GM21737 (cell line): Measurements from ENCODE around the gene CCDC78.
"Not testable (repeated sequence)": the region's sequence is repeated elsewhere in the genome, so short reads cannot be mapped to it uniquely, and the experiment has no call there.

ENCODE experiments used
- ATAC-seq: cut with Tn5 transposase; IDR thresholded peaks from one replicate; pipeline ENCODE4 v1.9.1; 2021; ENCODE audit warnings: mild to moderate bottlenecking, moderate library complexity; ENCODE audit not compliant: unreplicated experiment

The CCDC78 gene

DNA sequence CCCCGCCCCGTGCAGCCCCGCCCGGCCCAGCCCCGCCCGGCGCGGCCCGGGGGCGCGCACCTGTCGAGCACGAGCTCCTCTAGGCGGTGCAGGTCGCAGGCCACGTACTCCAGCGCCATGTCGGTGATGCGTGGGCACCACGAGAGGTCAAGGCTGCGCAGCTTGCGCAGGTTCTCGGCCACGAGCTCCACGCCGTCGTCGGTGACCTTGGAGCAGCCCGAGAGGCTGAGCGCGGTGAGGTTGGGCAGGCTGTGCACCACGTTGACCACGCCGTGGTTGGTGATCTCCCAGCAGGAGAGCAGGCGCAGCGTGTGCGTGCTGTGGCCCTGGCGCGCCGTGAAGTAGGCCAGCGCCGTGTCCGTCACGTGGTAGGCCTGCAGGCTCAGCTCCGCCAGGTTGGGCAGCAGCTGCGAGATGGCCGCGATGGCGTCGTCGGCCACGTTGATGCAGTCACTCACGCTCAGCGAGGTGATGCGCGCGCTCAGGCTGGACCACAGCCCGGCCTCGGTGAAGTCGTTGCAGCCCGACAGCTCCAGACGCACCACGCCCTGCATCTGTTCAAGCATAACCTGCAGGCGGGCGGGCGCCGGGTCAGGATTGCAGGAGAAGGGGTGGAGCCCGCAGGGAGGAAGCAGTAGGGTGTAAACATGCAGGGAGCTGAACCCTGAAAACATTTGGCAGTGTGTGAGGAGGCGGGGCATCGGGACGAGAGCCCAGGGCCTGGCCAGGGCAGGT, 30.7 kb downstream of the CCDC78 start:
- ATAC-seq = no peak

DNA sequence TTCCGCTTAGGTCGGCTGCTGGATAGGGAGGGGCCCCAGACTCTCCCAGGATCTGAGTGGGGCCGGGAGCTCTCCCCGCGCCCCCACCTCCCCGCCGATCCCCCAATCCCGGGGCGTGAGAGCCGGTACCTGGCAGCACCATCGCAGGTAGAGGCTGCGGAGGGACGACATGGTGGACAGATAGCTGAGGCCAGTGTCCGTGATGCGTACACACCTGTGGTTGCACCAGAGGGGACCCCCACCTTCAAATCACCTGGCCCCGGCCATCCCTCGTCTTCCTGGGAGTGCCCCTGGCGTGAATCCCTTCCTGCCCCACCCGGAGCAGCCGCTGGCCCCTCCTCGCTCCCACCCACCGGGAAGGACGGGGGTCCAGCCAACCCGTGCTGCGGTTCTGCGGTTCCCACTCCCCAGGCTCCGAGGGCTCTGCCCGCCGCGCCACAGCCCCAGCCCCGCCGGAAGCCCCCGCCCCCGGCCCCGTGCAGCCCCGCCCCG, 31.3 kb downstream of the CCDC78 start:
- ATAC-seq = no peak

DNA sequence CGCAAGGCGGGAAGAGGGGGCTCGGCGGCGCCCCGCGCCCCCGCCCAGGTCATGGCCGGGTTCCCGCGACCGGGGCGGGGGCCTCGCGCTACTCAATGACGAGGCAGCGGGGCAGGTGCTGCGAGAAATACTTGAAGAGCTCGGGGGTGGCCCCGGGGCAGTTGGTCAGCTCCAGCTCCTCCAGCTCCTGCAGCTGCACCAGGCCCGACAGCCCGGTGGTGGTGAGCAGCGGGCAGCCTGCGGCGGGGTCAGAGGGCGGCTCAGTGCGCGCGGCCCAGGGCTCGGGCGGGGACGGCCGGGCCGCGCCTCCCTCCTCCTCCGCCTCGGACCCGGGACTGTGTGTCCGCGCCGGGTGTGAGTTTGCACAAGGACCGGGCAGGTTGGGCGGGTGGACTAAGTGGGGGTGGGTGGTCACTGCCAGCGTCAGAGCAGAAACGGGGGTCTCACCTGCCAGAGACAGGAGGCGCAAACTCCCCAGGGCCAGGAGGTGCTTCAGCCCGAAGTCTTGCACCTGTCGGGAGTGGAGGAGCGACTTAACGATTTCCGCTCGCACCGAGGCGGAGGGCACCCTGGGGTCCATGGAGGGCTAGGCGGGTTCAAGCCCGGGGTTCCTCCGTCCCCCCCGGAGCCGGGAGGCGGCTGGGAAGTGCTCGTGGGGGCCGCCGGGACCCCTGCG, 31.9 kb downstream of the CCDC78 start:
- no peak for ATAC-seq

DNA sequence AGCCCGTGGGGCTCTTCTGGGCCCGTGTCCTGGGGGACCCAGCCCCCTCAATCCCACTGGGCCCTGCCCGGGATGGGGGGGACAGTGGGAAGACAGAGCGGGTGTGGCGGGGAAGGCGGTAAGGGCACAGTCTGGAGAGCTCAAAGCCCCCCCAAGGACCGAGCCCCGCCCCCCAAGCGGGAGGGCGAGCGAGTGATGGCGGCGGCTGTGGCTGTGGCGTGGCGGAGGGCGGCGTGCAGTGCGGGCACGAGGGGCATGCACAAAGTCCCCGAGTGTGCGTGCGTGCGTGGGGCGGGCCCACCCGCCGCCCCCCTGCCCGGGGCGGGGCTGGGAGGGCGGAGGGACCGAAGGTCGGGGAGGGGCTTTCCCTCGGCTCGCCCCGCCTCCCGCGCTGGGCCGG, 32.5 kb downstream of the CCDC78 start:
- no peak for ATAC-seq

DNA sequence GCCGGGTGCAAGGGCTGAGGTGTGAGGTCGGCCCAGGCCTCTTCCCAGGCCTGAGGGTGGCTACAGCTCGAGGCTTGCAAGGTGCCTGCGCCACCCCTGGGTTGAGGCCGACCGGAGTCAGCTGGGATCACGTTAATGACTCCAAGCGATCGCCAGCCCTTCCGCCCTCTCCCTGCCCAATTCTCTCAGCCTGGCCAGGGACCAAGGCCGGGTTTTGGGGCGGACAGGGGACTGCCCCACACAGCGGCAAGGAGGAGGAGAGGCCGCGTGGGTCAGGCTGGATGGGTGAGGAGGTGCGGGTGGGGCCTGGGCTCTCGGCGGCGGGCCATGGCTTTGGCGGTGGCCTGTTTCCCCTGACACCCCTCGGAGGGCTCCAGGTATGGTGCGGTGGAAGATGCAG, 32.9 kb downstream of the CCDC78 start:
- no peak for ATAC-seq

DNA sequence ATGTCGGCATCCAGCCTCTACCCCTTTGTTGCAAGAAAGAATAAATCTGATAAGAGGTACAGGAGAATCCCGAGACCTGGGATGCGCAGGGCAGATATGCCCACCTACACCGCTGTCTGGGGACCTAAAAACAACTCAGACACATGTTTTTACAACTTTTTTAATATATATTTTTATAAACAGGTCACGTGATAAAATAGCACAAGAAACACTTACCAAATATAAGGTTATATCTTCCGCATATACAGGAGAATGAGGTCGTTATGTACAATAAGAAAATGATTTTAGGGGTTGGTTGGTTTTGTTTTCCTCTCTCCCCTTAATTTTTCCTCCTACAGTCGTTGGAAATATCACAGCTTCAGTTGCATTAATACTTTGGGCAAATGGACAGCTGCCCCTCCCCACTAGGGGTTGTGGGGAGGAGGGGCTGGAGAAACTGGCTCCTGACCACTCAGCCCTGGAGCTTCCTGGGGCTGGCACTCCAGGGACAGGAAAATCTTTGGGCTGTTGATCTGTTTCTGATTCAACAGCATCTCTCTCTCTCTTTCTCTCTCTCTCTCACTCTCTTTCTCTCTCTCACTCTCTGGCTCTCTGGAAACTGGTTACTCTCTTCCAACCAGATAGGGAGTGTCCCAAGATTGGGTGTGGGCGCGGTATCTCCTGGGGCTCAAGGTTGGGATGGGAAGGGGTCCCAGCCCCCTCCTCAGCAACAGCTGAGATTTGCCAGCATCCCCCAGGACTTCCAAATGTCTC, 33.7 kb downstream of the CCDC78 start:
- no peak for ATAC-seq

DNA sequence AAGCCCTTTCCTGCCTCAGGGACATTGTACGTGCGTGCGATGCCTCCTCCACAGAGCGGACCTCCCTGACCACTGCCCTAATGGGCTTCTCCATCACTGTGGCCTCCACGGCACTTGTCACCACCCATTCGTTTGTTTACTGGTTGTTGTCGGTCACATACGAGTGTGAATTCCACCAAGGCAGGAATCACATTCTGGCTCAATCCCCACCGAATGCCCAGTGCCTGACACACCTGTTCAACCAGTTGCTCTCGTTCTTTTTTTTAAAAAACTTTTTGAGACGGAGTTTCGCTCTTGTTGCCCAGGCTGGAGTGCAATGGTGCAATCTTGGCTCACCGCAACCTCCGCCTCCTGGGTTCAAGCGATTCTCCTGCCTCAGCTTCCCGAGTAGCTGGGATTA, 35.0 kb downstream of the CCDC78 start:
- not testable (repeated sequence) for ATAC-seq

DNA sequence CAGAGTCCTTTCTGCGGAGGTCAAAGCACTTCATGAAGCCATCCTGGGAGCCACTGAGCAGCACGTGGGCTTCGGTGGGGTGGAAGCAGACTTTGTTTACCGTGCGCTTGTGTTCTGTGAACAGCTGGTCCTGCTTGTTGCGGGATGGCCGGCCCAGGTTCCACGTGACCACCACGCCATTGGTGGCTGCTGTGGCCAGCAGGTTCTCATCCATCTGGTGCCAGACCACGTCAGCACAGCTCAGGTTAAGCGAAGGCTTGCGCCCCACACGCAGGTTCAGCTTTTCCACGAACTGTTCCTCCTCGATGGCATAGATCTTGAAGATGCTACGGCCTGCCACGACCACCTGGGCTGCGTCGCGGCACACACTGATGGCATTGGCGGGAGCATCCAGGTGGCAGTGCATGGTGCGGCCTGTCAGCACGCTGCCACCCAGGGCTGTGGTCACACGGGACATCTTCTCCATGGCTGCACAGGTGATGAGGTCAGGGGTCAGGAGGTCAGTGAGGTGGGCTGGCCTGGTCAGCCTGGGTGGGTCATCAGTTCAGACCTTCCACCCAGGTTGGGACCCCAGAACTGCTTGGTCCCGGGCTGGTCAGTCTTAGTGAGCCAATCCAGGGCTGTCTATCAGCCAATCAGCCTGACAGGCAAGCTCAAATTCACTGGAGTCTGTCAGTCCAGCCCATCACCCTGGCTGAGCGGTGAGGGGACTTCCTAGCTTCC, 36.9 kb downstream of the CCDC78 start:
- ATAC-seq = no peak

DNA sequence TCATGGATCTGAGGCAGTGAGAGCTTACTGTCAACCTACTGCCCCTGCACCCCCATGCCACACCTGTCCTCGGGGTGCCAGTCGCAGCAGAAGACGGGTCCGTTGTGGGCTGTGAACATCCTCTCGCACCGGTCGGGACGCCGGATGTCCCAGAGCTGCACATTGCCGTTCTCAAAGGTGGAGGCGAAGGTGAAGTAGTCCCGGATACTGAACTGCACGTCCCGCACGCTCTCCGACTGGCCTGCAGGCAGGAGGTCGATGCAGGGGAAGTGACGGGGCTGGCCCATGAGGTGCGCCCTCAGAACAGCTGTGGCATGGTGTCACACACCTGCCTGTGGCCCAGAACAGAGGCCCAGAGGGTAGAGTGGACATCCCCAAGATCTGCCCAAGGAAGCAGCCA, 38.7 kb downstream of the CCDC78 start:
- no peak for ATAC-seq

DNA sequence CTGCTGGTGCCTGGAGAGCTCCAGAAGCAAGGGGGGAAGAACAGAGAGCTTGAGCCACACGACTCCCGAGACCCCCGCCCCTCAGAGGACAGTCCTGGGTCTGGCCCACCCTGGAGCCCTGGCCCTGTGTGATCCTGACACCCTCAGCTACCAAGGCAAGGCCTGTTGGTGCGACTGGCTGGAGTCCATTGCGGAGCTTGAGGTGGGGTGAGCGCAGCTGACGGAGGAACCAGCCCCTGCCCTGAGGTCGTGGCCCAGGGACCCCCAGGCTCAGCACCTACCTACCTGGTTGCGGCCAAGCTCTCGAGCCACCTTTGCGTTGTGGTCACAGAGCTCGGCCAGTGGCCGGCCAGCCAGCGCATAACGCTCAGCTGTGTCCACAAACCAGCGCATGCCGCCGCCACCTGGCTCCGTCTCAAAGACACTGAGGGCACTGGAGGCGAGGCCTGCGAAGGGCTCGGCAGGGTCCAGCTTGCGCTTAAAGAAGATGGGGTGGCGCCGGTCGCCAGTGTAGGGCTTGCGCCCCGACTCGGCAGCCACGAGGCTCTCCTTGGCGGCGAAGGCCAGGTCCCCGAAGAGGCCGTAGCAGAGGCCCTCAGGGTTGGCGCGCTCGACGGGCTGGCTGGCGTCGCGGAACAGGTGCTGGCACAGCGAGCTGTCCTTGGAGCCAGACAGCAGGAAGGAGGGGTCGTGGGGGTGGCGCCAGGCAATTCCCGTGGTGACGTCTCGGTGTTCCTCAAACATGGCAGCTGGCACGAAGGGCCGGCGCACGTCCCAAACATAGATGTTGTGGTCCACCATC, 39.6 kb downstream of the CCDC78 start:
- ATAC-seq = no peak

DNA sequence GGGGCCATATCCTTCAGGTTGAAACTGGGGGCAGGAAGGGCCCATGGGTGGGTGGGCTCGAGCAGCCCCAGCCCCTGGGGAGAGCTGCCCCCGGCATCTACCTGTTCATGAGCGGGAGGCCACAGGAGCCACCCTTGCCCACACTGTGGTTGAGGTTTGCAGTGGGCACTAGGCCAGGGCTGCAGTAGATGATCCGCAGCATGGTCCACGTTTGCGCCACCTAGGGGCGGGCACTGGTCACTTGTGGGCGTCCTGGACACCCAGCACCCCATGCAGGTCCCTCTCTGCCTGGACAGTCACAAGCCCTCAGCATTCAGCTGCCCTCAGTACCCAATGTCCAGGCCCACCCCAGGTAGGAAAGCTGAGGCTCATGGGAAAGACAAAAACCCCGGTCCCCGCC, 40.3 kb downstream of the CCDC78 start:
- no peak for ATAC-seq

DNA sequence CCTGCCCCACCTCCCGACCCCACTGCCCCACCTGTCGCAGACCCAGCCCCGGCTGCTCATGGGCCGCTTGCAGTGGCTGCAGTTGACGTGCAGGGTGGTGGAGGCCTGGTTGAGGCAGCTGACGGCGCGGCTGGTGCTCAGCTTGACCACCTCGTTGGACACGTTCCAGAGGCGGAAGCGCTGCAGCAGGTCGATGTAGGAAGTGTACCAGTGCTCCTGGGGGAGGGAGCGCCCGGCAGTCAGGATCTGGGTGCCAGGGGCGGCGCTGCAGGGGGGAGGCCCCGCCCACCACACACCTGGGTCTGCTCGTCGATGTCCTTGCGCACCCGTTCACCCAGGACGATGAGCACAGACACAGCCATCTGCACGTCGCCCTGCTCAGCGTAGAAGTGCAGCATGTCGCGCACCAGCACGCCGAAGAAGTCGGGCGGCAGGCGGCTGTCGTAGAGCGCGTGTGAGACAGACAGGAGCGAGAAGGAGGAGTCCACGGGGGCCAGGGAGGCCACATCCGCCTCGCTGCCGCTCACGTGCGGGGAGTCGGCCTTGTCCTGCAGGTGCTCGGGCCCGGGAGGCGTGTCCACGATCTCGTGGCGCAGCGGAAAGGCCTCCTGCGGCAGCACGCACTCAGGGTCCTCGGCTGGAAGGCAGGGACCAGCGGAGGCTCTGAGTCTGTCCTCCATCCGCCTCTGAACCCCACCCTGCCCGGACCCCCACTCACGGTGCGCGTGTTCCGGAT, 41.1 kb downstream of the CCDC78 start:
- no peak for ATAC-seq

DNA sequence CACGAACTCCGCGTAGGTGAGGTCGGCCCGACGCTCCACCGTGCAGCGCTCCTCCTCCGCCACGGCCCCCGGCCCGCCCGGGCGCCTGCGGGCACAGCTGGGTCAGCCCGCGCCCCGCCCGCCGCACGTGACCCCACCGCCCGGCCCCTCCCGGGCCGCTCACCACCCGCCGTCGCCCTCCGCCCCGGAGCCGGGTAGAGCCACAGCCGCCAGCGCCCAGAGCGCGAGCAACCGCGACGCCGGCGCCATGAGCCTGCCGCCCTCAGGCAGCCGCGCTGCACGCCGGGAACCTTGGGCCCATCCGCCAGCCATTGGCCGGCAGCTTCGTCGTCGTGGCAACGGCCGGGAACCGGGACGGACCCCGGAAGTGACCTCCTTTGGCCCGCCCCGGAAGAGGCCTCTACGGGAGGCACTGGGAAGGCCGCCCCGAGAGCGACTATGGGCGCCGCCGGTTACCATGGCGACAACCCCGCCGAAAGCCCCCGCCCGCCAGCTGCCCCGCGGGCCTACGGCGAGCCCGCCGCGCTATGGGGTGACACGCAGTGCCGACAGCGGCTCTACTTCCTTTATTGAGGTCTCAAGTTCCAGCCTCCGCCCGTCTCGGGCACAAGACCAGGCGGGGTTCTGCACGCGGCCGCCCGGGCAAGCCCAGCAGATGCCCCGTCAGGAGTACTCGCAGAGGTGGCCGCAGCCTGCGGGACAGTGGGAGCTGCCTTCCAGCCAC, 42.0 kb downstream of the CCDC78 start, which contains the start of gene JMJD8:
Gene JMJD8 (minus strand): TSS at position 264 of the 724 bp plus-strand sequence. CDS start 15 bp downstream, at position 249.
- ATAC-seq = peak; percentile 46

DNA sequence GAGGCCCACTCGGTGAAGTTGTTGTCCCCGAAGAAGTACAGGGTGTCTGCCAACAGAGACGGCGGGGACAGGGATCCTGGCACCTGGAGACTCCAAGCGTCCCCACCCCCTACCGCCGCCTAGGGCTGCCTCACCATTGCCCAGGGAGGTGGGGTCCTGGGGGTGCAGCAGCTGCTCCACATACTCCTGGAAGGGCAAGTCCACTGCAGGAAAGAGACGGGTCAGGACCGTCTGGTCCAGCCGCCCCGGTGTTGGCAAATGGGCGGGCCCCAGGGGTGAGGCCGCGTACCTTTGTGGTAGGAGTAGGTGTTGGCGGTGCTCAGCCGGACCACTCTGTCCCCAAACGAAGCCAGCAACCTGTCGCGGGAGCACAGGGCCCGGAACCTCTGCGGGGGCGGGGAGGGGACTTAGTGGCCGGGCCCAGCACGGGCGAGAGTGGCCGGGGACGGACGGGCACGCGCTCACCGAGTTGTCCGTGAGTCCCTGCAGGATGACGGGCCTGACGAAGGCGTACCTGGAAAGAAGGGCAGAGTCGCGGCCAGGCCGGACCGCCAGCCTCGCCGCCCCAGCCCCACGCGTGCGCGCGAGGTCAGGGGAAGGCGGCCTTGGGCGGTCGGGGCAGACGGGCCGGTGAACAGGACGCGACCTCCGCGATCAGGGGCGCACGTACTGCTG, 42.7 kb downstream of the CCDC78 start:
- peak; percentile 0 for ATAC-seq

DNA sequence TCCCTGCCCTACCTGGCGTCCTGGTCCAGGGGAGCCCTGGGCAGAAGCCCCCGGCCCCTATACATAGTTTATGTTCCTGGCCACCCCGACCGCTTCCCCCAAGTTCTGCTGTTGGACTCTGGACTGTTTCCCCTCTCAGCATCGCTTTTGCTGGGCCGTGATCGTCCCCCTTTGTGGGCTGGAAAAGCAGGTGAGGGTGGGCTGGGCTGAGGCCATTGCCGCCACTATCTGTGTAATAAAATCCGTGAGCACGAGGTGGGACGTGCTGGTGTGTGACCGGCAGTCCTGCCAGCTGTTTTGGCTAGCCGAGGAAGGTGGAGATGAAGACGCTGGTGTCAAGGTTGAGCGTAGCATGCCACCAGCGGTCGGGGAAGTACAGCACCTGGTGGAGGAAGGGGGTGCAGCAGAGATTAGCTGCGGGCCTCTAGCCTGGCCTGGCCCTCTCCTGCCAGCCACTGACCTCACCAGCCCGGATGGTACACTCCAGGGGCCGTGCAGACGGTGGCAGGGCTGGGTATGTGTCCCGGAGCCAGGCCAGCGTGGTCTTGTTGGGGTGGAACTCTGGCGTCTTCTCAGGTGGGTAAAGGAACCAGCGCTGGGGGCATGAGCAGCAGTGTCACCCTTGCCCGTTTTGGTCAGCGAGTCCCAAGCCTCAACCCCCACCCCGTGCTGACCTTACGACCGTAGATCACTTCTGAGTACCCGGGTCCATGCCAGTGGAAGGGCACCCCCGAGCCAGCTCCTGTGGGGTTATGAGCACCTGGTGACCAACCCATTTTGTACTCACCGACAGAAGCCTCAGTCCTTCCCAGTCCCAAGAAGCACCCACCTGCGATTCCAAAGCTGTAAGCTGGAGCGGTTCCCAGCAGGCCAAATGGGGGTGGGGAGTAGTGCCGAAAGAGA, 43.5 kb downstream of the CCDC78 start:
- no peak for ATAC-seq

DNA sequence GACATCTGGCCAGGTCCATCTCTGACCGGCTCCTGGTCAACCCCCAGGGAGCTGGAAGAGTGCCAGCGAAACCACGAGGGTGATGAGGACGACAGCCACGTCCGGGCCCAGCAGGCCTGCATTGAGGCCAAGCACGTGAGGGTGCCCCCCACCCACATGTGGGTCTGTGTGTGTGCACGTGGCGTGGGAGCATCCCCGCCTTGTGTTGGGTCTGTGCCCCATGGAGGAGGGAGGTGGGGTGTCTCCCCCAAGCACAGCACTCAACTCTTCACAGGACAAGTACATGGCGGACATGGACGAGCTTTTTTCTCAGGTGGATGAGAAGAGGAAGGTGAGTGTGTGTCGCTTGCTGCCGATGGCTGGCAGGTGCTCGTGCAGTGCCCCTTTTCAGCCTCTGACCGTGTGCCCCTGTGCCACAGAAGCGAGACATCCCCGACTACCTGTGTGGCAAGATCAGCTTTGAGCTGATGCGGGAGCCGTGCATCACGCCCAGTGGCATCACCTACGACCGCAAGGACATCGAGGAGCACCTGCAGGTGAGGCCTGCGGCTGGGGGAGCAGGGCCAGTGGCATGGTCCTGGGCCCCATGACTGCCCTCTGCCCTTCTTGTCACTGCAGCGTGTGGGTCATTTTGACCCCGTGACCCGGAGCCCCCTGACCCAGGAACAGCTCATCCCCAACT, 44.4 kb downstream of the CCDC78 start:
- ATAC-seq = no peak
